Spleen (tissue), 7 donors: ENCODE data around the gene OR2C3.

Source experiments
- POLR2A ChIP-seq, 3 donors: fragments of 450-650 bp; IDR thresholded peaks; one replicate each; pipeline ENCODE4 v1.5.1; 2017; ENCODE audit warnings: antibody characterized with exemption in 3 of 3, mild to moderate bottlenecking in 1 of 3
- POLR2AphosphoS5 ChIP-seq, 3 donors: sonication (generic); formaldehyde crosslinking; IDR thresholded peaks; one replicate each; pipeline ENCODE4 v1.5.1; 2017; ENCODE audit warnings: antibody characterized with exemption in 3 of 3
- TF ChIP-seq, protein P1 (sequence below), 11 experiments: fragments of 200-600 bp in 7 of 11; fragments of 450-650 bp in 4 of 11; sonication (generic) in 4 of 11; IDR thresholded peaks in 8 of 11; conservative IDR thresholded peaks in 3 of 11; 1 replicate in 7 of 11; 2 replicates in 4 of 11; pipeline versions ENCODE4 v1.4.0 to v1.8.0; 2016 to 2021; ENCODE audit warnings: antibody characterized with exemption in 11 of 11, inconsistent platforms in 4 of 11, mild to moderate bottlenecking in 1 of 11
- donor health status: DM: no; HTN: no; CAD: no; lungs with moderate emphysema.
- donor health status: DM: no; HTN: no; CAD: no.
- donor health status: DM: no; HTN: no; CAD: no.

DNA sequence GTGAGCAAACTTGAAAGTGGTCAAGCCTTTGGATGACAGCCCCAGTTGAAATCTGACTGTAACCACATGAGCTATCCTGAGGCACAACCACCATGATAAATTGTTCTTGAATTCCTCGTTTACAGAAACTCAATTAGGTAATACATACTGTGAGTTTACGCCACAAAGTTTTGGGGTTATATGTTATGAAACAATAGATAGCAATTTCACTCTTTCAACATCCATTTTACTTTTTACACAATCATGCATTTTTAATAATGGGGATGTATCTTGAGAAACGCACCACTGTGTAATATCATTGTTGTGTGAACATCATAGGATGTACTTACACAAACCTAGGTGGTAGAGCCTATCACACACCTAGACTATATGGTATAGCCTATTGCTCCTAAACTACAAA, 35.4 kb downstream of the OR2C3 start:
- TF ChIP-seq, protein P1, sequence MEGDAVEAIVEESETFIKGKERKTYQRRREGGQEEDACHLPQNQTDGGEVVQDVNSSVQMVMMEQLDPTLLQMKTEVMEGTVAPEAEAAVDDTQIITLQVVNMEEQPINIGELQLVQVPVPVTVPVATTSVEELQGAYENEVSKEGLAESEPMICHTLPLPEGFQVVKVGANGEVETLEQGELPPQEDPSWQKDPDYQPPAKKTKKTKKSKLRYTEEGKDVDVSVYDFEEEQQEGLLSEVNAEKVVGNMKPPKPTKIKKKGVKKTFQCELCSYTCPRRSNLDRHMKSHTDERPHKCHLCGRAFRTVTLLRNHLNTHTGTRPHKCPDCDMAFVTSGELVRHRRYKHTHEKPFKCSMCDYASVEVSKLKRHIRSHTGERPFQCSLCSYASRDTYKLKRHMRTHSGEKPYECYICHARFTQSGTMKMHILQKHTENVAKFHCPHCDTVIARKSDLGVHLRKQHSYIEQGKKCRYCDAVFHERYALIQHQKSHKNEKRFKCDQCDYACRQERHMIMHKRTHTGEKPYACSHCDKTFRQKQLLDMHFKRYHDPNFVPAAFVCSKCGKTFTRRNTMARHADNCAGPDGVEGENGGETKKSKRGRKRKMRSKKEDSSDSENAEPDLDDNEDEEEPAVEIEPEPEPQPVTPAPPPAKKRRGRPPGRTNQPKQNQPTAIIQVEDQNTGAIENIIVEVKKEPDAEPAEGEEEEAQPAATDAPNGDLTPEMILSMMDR (IDR thresholded peaks at IDR 0.05 in 8 of 11, conservative IDR thresholded peaks at IDR 0.05 in 3 of 11): no peak
- TF ChIP-seq POLR2A (IDR thresholded peaks at IDR 0.05) (no peak), POLR2AphosphoS5 (IDR thresholded peaks at IDR 0.05) (no peak)
